H9 (cell line): ENCODE data around the gene TMEM163. TPM values are rescaled to one million over a fixed set of nuclear protein-coding genes. Genes with fewer than 3 reads are reported as not detected.

Experiments
- DNase-seq: peaks from one replicate; pipeline ENCODE4 v3.0.0-alpha.2; 2017
- H2AFZ ChIP-seq: one replicate; pipeline ENCODE4 v1.6.1; 2013; ENCODE audit warnings: mild to moderate bottlenecking, low read length, control low read depth, moderate library complexity
- H2AK5ac ChIP-seq: 2 replicates; pipeline ENCODE4 v1.6.1; 2013; ENCODE audit warnings: low read length, control low read depth, mixed read lengths; ENCODE audit not compliant: insufficient read length
- H2BK120ac ChIP-seq: one replicate; pipeline ENCODE4 v1.6.1; 2013; ENCODE audit warnings: low read depth, mild to moderate bottlenecking, low read length, control low read depth, inconsistent platforms; ENCODE audit not compliant: poor library complexity, severe bottlenecking
- H2BK12ac ChIP-seq: 2 replicates; pipeline ENCODE4 v1.6.1; 2013; ENCODE audit warnings: low read length, control low read depth, mixed read lengths, low read depth; ENCODE audit not compliant: insufficient read length
- H2BK15ac ChIP-seq: 2 replicates; pipeline ENCODE4 v1.6.1; 2013; ENCODE audit warnings: low read depth, low read length, control low read depth
- H2BK20ac ChIP-seq: one replicate; pipeline ENCODE4 v1.6.1; 2013; ENCODE audit warnings: low read depth, mild to moderate bottlenecking, low read length, control low read depth, inconsistent platforms; ENCODE audit not compliant: poor library complexity, severe bottlenecking
- H2BK5ac ChIP-seq: 2 replicates; pipeline ENCODE4 v1.6.1; 2013; ENCODE audit warnings: low read length, control low read depth, mixed read lengths; ENCODE audit not compliant: insufficient read length
- H3K14ac ChIP-seq: 2 replicates; pipeline ENCODE4 v1.6.1; 2013; ENCODE audit warnings: low read length, control low read depth; ENCODE audit not compliant: insufficient read depth
- H3K18ac ChIP-seq: 2 replicates; pipeline ENCODE4 v1.6.1; 2013; ENCODE audit warnings: low read depth, mild to moderate bottlenecking, mixed read lengths, low read length, control low read depth; ENCODE audit not compliant: insufficient read length
- H3K23ac ChIP-seq: 2 replicates; pipeline ENCODE4 v1.6.1; 2013; ENCODE audit warnings: low read length, control low read depth, mixed read lengths, low read depth; ENCODE audit not compliant: insufficient read length
- H3K23me2 ChIP-seq: 2 replicates; pipeline ENCODE4 v1.6.1; 2013; ENCODE audit warnings: low read depth, mild to moderate bottlenecking, mixed read lengths, low read length, control low read depth; ENCODE audit not compliant: insufficient read length, poor library complexity, severe bottlenecking
- H3K27ac ChIP-seq: 2 replicates; pipeline ENCODE4 v1.5.1; 2013; ENCODE audit warnings: low read length, control low read depth, mixed read lengths, low read depth; ENCODE audit not compliant: insufficient read length
- H3K27me3 ChIP-seq: 2 replicates; pipeline ENCODE4 v1.6.1; 2013; ENCODE audit warnings: low read length, control low read depth, inconsistent platforms; ENCODE audit not compliant: insufficient read depth
- H3K4ac ChIP-seq: 2 replicates; pipeline ENCODE4 v1.6.1; 2013; ENCODE audit warnings: low read depth, mild to moderate bottlenecking, control low read depth, inconsistent platforms, low read length, moderate library complexity
- H3K4me1 ChIP-seq: 2 replicates; pipeline ENCODE4 v1.6.1; 2013; ENCODE audit warnings: low read length, control low read depth, inconsistent platforms; ENCODE audit not compliant: insufficient read depth
- H3K4me2 ChIP-seq: 2 replicates; pipeline ENCODE4 v1.6.1; 2013; ENCODE audit warnings: low read length, control low read depth, mixed read lengths; ENCODE audit not compliant: insufficient read length, insufficient read depth
- H3K56ac ChIP-seq: 2 replicates; pipeline ENCODE4 v1.6.1; 2013; ENCODE audit warnings: low read depth, mild to moderate bottlenecking, mixed read lengths, low read length, control low read depth; ENCODE audit not compliant: insufficient read length
- H3K79me1 ChIP-seq: 2 replicates; pipeline ENCODE4 v1.6.1; 2013; ENCODE audit warnings: low read depth, mild to moderate bottlenecking, moderate library complexity, low read length, control low read depth, inconsistent platforms; ENCODE audit not compliant: insufficient read depth, poor library complexity, severe bottlenecking
- H3K79me2 ChIP-seq: 2 replicates; pipeline ENCODE4 v1.6.1; 2013; ENCODE audit warnings: low read length, control low read depth, inconsistent platforms; ENCODE audit not compliant: insufficient read depth
- H3K9ac ChIP-seq: 2 replicates; pipeline ENCODE4 v1.6.1; 2013; ENCODE audit warnings: low read length, control low read depth, mixed read lengths; ENCODE audit not compliant: insufficient read length; ENCODE audit errors: extremely low read depth
- H3K9me3 ChIP-seq: one replicate; pipeline ENCODE4 v1.6.1; 2013; ENCODE audit warnings: low read depth, low read length, inconsistent platforms; ENCODE audit not compliant: control insufficient read depth
- H3T11ph ChIP-seq: one replicate; pipeline ENCODE4 v1.6.1; 2013; ENCODE audit warnings: mild to moderate bottlenecking, low read length, control low read depth, inconsistent platforms
- H4K20me1 ChIP-seq: one replicate; pipeline ENCODE4 v1.6.1; 2013; ENCODE audit not compliant: control insufficient read depth, insufficient read length, insufficient read depth
- H4K5ac ChIP-seq: 2 replicates; pipeline ENCODE4 v1.6.1; 2013; ENCODE audit warnings: low read depth, mild to moderate bottlenecking, mixed read lengths, low read length, control low read depth; ENCODE audit not compliant: insufficient read length
- H4K8ac ChIP-seq: replicated peaks from 2 replicates; pipeline ENCODE4 v1.6.1; 2013; ENCODE audit warnings: low read length, control low read depth, mixed read lengths, low read depth; ENCODE audit not compliant: insufficient read length
- H4K91ac ChIP-seq: 2 replicates; pipeline ENCODE4 v1.6.1; 2013; ENCODE audit warnings: low read depth, mild to moderate bottlenecking, moderate library complexity, mixed read lengths, low read length, control low read depth; ENCODE audit not compliant: insufficient read length
- H3K27ac Mint-ChIP-seq, 3 experiments: 2 replicates in 2 of 3; 3 replicates in 1 of 3; pipeline ENCODE4 v1.8.0; 2020 to 2021; ENCODE audit warnings: mixed read lengths in 3 of 3, mild to moderate bottlenecking in 1 of 3, moderate library complexity in 1 of 3
- H3K27me3 Mint-ChIP-seq: 2 replicates; pipeline ENCODE4 v1.8.0; 2021; ENCODE audit warnings: low read depth, mild to moderate bottlenecking, moderate library complexity, mixed read lengths
- H3K36me3 Mint-ChIP-seq, 3 experiments: 2 replicates in 2 of 3; 3 replicates in 1 of 3; pipeline ENCODE4 v1.8.0; 2020 to 2021; ENCODE audit warnings: low read depth in 3 of 3, mixed read lengths in 3 of 3; ENCODE audit not compliant: insufficient read depth in 1 of 3
- H3K4me1 Mint-ChIP-seq, 2 experiments: 2 replicates each; pipeline ENCODE4 v1.8.0; 2020; ENCODE audit warnings: mixed read lengths in 2 of 2
- H3K4me3 Mint-ChIP-seq, 2 experiments: 2 replicates in 1 of 2; 3 replicates in 1 of 2; pipeline ENCODE4 v1.8.0; 2020 to 2021; ENCODE audit warnings: mild to moderate bottlenecking in 2 of 2, mixed read lengths in 2 of 2, moderate library complexity in 1 of 2
- H3K9me3 Mint-ChIP-seq, 2 experiments: 2 replicates in 1 of 2; 3 replicates in 1 of 2; pipeline ENCODE4 v1.8.0; 2020; ENCODE audit warnings: mild to moderate bottlenecking in 2 of 2, mixed read lengths in 2 of 2, moderate library complexity in 1 of 2
- WGBS: extraction: QIAGEN DNeasy Blood & Tissue Kit; methylation state at CpG from one replicate; pipeline ENCODE4 v1.1.7; 2013; ENCODE audit warnings: missing lambda C conversion rate, low lambda C conversion rate, mixed read lengths; ENCODE audit not compliant: insufficient read length; ENCODE audit errors: extremely low coverage; 5-methylcytosine and 5-hydroxymethylcytosine counted together
- total RNA-seq: library from RNA; stranded (reverse); gene quantifications from 2 replicates; pipeline ENCODE4 v1.2.1, GENCODE V29; 2021
- TF ChIP-seq, protein P1 (sequence below): fragments of 200-600 bp; sonication (generic); conservative IDR thresholded peaks from 3 replicates; pipeline ENCODE4 v1.8.0; 2021; ENCODE audit warnings: antibody characterized with exemption, mild to moderate bottlenecking

TMEM163 gene
- total RNA-seq, 1 experiment from 2014 or later, result 0.39 TPM

DNA sequence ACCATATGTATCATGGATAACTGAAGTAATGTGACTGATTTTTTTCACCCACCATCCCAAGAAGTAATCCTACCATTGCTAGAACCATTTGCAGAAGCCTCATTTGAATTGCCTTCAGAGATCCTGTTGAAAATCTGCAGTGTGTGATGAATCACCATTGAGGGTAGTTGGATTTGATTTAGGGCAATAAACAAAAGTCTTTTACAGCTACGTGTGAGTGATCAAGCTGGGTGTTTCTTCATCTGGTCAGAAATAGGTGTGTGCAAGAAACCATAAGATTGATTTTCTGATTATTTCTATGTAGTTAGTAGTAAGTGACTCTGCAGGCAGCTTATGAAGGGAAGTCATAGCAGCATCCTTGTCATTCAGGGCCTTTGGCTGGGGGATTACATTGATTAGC is 305.4 kb downstream of the TMEM163 start:
- no peak overlapping the region for H3T11ph ChIP-seq
- H3K4me1 ChIP-seq, result no peaks in the 10 kb centered on the region
- H3K27ac Mint-ChIP-seq, result no peak overlapping the region
- no peak overlapping the region for H3K23ac ChIP-seq
- no peak overlapping the region for H3K27ac ChIP-seq
- no peak overlapping the region for H2BK20ac ChIP-seq
- H3K27me3 ChIP-seq, result no peaks in the 10 kb centered on the region
- no peak overlapping the region for H3K14ac ChIP-seq
- H2BK15ac ChIP-seq, result no peak overlapping the region
- no CpG with 5 or more reads among the region's 1 CpG for WGBS
- H3K18ac ChIP-seq, result no peak overlapping the region
- H2AFZ ChIP-seq, result no peak overlapping the region
- no peak overlapping the region for H3K4me2 ChIP-seq
- no peaks in the 10 kb centered on the region for H3K27me3 Mint-ChIP-seq
- no peak overlapping the region for H3K56ac ChIP-seq
- no peak overlapping the region for H2BK5ac ChIP-seq
- no peak for DNase-seq
- no peaks in the 10 kb centered on the region; a peak in 1 of 7 replicates for H3K36me3 Mint-ChIP-seq
- H2AK5ac ChIP-seq, result no peak overlapping the region
- TF ChIP-seq, protein P1, sequence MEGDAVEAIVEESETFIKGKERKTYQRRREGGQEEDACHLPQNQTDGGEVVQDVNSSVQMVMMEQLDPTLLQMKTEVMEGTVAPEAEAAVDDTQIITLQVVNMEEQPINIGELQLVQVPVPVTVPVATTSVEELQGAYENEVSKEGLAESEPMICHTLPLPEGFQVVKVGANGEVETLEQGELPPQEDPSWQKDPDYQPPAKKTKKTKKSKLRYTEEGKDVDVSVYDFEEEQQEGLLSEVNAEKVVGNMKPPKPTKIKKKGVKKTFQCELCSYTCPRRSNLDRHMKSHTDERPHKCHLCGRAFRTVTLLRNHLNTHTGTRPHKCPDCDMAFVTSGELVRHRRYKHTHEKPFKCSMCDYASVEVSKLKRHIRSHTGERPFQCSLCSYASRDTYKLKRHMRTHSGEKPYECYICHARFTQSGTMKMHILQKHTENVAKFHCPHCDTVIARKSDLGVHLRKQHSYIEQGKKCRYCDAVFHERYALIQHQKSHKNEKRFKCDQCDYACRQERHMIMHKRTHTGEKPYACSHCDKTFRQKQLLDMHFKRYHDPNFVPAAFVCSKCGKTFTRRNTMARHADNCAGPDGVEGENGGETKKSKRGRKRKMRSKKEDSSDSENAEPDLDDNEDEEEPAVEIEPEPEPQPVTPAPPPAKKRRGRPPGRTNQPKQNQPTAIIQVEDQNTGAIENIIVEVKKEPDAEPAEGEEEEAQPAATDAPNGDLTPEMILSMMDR, result no peak
- H3K79me2 ChIP-seq, result no peaks in the 10 kb centered on the region
- no peak overlapping the region for H4K8ac ChIP-seq
- no peaks in the 10 kb centered on the region for H3K9me3 Mint-ChIP-seq
- H3K9ac ChIP-seq, result no peak overlapping the region
- H2BK120ac ChIP-seq, result no peak overlapping the region
- H3K23me2 ChIP-seq, result no peaks in the 10 kb centered on the region
- H4K5ac ChIP-seq, result no peak overlapping the region
- no peak overlapping the region for H4K91ac ChIP-seq
- peaks cover 5 to 11% of the 10 kb centered on the region in 2 experiments; a peak in 3 of 4 replicates for H3K4me1 Mint-ChIP-seq
- no peaks in the 10 kb centered on the region for H3K9me3 ChIP-seq
- H4K20me1 ChIP-seq, result no peaks in the 10 kb centered on the region
- no peak overlapping the region for H2BK12ac ChIP-seq
- no peak overlapping the region for H3K4me3 Mint-ChIP-seq
- H3K4ac ChIP-seq, result no peak overlapping the region
- H3K79me1 ChIP-seq, result no peaks in the 10 kb centered on the region
